ENCODE measurements around the gene RBMY1E.
"Not testable (repeated sequence)": the region's sequence is repeated elsewhere in the genome, so short reads cannot be mapped to it uniquely, and the experiment has no call there.

Gene RBMY1E
- 0 reads per million in 3 donors for total RNA-seq

DNA sequence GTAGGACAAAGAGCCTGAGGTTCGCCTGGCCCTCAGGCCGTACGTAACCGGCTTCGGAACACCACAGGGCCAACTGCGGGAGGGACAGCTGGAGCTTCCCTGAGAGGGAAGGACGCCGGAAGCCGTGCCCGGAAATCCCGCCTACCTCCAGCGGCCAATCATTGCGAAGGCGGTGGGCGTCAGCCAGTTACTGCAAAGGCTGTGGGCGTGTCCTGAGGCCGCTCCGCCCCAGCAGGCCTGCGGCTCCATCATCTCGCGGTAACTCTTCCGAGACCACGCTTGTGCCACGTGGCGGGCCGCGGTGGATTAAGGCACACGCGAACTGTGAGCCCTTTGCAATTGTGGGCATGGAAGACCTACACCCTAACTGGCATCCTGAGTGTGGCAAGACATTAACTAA is at the start of gene RBMY1E:
Gene RBMY1E (minus strand): TSS at position 101 of the 400 bp plus-strand sequence. CDS start 1,978 bp downstream, outside the sequence.
- not testable (repeated sequence) for H3K27me3 ChIP-seq (replicated peaks; ENCODE audit: control insufficient read depth, insufficient read depth, low read length, poor library complexity, severe bottlenecking); H3K9me3 ChIP-seq (ENCODE audit: control insufficient read depth, low read length); H3K4me1 ChIP-seq (ENCODE audit: control insufficient read depth, insufficient read depth, low read length, poor library complexity, severe bottlenecking); H3K4me3 ChIP-seq (ENCODE audit: insufficient read depth, low read depth, low read length, poor library complexity, severe bottlenecking); DNase-seq; H3K36me3 ChIP-seq (ENCODE audit: control insufficient read depth, insufficient read depth, low read length); H3K27ac ChIP-seq (ENCODE audit: insufficient read depth, low read length, poor library complexity, severe bottlenecking)

DNA sequence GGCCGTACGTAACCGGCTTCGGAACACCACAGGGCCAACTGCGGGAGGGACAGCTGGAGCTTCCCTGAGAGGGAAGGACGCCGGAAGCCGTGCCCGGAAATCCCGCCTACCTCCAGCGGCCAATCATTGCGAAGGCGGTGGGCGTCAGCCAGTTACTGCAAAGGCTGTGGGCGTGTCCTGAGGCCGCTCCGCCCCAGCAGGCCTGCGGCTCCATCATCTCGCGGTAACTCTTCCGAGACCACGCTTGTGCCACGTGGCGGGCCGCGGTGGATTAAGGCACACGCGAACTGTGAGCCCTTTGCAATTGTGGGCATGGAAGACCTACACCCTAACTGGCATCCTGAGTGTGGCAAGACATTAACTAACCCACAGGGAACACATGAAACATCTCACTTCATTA is 23.4 kb downstream of the RBMY1E start, which contains the start of gene RBMY1D:
Gene RBMY1D (minus strand): TSS at position 101 of the 400 bp plus-strand sequence. CDS start 2,013 bp downstream, outside the sequence.
- not testable (repeated sequence) for DNase-seq; H3K4me3 ChIP-seq (ENCODE audit: insufficient read depth, low read depth, low read length, poor library complexity, severe bottlenecking); H3K9me3 ChIP-seq (ENCODE audit: control insufficient read depth, low read length); H3K36me3 ChIP-seq (ENCODE audit: control insufficient read depth, insufficient read depth, low read length); H3K27ac ChIP-seq (ENCODE audit: insufficient read depth, low read length, poor library complexity, severe bottlenecking); H3K4me1 ChIP-seq (ENCODE audit: control insufficient read depth, insufficient read depth, low read length, poor library complexity, severe bottlenecking); H3K27me3 ChIP-seq (replicated peaks; ENCODE audit: control insufficient read depth, insufficient read depth, low read length, poor library complexity, severe bottlenecking)

DNA sequence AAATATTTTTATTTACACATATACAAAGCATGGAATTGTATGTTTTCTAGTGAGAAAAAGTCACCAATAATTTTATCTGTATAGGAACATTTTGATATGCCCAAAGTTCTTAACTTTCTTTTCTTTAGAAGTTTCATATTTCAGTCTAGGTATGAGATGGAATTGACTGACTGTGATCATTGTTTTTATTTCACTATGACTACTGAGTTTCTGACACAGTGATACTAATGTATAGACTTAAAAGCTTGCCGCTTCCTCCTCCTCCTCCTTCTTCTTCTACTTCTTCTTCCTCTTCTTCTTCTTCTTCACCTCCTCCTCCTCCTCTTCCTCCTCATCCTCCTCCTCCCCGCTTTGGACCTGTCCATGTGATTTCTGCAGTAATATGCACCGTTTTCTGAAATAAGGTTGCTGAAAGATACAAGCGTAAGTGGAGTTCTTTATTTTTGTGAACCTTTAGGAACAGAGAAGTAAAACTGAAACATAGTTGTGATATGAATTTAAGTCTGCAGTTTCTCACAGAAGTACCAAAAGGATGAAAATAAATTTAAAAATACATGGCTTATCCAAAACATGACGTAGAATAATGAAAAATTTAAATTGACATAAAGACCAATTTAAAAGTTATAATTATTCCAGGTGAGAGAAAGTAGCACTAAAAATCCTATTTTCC is 48.3 kb downstream of the RBMY1E start:
- not testable (repeated sequence) for DNase-seq; H3K9me3 ChIP-seq (ENCODE audit: control insufficient read depth, low read length); H3K36me3 ChIP-seq (ENCODE audit: control insufficient read depth, insufficient read depth, low read length); H3K4me3 ChIP-seq (ENCODE audit: insufficient read depth, low read depth, low read length, poor library complexity, severe bottlenecking); H3K4me1 ChIP-seq (ENCODE audit: control insufficient read depth, insufficient read depth, low read length, poor library complexity, severe bottlenecking); H3K27ac ChIP-seq (ENCODE audit: insufficient read depth, low read length, poor library complexity, severe bottlenecking); H3K27me3 ChIP-seq (replicated peaks; ENCODE audit: control insufficient read depth, insufficient read depth, low read length, poor library complexity, severe bottlenecking)
